Uterus (tissue), 4 donors: ENCODE measurements around the gene MINDY3. TPM values are rescaled to one million over a fixed set of nuclear protein-coding genes. Genes with fewer than 3 reads are reported as not detected.

Experiments used
- DNase-seq, 2 donors: peaks; one replicate each; pipeline ENCODE4 v3.0.0-alpha.2; 2019 to 2020
- H3K27ac ChIP-seq, 2 donors: fragments of 200-600 bp; sonication (generic); 1 replicate in 1 of 2; 2 replicates in 1 of 2; pipeline ENCODE4 v1.5.1; 2016 to 2018
- H3K27me3 ChIP-seq, 2 donors: fragments of 200-600 bp; sonication (generic); one replicate each; pipeline ENCODE4 v1.5.1; 2018 to 2019; ENCODE audit warnings: control low read depth in 1 of 2
- H3K36me3 ChIP-seq, 2 donors: fragments of 200-600 bp; sonication (generic); one replicate each; pipeline ENCODE4 v1.5.1; 2019; ENCODE audit warnings: control low read depth in 1 of 2
- H3K4me1 ChIP-seq, 2 donors: fragments of 200-600 bp; sonication (generic); one replicate each; pipeline ENCODE4 v1.5.1; 2018 to 2019; ENCODE audit warnings: control low read depth in 1 of 2
- H3K4me3 ChIP-seq, 2 donors: fragments of 200-600 bp; sonication (generic); 1 replicate in 1 of 2; 2 replicates in 1 of 2; pipeline ENCODE4 v1.5.1; 2018 to 2019; ENCODE audit warnings: mild to moderate bottlenecking in 1 of 2
- H3K9me3 ChIP-seq, 2 donors: fragments of 200-600 bp; sonication (generic); one replicate each; pipeline ENCODE4 v1.5.1; 2019; ENCODE audit warnings: control low read depth in 1 of 2
- POLR2A ChIP-seq, 2 donors: fragments of 450-650 bp; IDR thresholded peaks; one replicate each; pipeline ENCODE4 v1.6.1; 2016; ENCODE audit warnings: antibody characterized with exemption in 2 of 2, mild to moderate bottlenecking in 1 of 2, moderate library complexity in 1 of 2
- intact Hi-C: fragments of 100-400 bp; cut with DNase I; formaldehyde crosslinking; loops from one replicate; pipeline ENCODE4 v1.15.1; 2023; ENCODE audit warnings: low total_unique reads
- total RNA-seq, 4 donors: library from RNA; depleted of rRNA in 3 of 4; stranded (reverse); fragments of >200 nt in 3 of 4; gene quantifications; one replicate each; pipeline versions ENCODE4 v1.1.0 to v1.2.4, GENCODE V29; 2014 to 2023
- TF ChIP-seq, protein P1 (sequence below), 4 experiments: fragments of 200-600 bp in 2 of 4; fragments of 450-650 bp in 2 of 4; sonication (generic) in 2 of 4; IDR thresholded peaks; one replicate each; pipeline ENCODE4 v1.5.1; 2016 to 2019; ENCODE audit warnings: antibody characterized with exemption in 4 of 4, mild to moderate bottlenecking in 2 of 4, moderate library complexity in 1 of 4
- donor health status: DM: yes; HTN: yes; CAD: no.

The MINDY3 gene
- total RNA-seq, 4 donors from 2014 or later: 20.9 to 63.5 (median 51.7) TPM

DNA sequence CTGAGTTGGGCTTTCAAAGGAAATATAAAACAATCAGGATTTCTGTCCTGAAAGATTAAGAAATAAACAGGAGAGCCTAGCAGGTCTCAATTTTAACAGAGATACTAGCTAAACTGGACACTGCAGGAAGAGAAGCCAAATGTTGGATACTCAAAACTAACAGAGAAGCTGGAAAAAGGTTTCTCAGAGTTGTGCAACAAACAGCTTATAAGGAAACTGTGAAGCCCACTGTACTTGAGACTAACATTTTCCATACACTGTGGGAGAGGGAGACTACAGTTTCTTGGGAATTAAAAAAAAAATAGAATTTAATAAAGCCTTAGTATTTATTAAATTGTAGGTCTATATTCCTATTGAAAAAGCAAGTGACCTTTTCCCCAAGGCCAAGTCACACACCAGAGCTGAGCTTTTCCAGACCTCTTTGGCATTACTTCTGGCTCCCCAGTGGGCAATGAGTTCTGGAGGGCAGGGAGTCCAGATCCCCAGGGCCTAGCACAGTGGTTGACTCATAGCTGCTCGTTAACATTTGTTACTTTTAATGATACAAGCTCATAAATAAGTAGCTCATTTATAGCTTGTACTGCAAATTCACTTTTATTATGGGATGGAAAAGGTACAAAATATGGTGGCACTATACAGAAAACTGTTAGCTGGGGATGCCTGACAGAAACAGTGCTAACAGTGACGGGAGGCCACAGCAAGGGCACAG, 68.3 kb downstream of the MINDY3 start:
- DNase-seq: peak; percentile 42 to 44
- no peaks in the 10 kb centered on the region for H3K36me3 ChIP-seq
- peak overlapping the region; percentile 64 to 76 for H3K27ac ChIP-seq
- intact Hi-C loops: no loop called here
- H3K9me3 ChIP-seq: no peaks in the 10 kb centered on the region
- peaks cover 0 to 14% of the 10 kb centered on the region in 2 donors for H3K4me1 ChIP-seq
- no peak overlapping the region for H3K4me3 ChIP-seq
- TF ChIP-seq POLR2A (IDR thresholded peaks at IDR 0.05): no peak
- TF ChIP-seq, protein P1, sequence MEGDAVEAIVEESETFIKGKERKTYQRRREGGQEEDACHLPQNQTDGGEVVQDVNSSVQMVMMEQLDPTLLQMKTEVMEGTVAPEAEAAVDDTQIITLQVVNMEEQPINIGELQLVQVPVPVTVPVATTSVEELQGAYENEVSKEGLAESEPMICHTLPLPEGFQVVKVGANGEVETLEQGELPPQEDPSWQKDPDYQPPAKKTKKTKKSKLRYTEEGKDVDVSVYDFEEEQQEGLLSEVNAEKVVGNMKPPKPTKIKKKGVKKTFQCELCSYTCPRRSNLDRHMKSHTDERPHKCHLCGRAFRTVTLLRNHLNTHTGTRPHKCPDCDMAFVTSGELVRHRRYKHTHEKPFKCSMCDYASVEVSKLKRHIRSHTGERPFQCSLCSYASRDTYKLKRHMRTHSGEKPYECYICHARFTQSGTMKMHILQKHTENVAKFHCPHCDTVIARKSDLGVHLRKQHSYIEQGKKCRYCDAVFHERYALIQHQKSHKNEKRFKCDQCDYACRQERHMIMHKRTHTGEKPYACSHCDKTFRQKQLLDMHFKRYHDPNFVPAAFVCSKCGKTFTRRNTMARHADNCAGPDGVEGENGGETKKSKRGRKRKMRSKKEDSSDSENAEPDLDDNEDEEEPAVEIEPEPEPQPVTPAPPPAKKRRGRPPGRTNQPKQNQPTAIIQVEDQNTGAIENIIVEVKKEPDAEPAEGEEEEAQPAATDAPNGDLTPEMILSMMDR (IDR thresholded peaks at IDR 0.05): no peak
- no peaks in the 10 kb centered on the region for H3K27me3 ChIP-seq

DNA sequence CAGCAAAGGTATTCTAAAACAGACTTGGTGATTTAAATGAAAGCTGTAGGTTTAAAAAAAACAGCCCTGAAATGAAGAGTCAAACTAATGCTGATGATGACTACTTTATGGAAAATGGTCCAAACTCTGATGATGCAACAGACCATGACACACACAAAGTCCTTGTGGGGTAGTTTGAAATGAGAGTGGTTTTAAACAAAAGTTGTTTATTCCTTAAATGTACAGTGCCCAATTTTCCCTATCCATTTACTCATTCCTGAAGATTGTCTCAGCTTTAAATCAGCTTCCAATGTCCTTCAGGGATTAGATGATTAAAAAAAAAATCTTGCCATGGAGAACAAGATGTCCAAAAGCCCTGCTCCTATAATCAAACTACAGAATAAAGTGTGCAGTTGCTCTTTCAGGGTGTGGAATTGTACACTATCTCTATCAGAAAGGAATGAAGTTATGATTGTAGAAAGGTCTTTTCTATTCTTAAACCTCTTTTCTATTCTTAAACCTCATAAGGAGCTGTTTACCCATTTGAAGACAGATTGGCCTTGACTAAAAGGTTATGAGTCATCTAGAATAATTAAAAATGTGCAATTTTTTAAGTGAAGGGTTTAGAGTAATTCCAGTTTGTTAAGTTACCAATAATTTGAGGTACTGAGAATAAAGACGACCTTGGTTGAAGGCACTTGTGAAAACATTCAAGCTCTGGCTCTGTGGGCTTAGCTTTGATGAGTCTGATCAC, 70.3 kb downstream of the MINDY3 start:
- intact Hi-C loops: no loop called here
- Histone ChIP-seq H3K27ac (peak overlapping the region; percentile 64 to 76), H3K27me3 (no peaks in the 10 kb centered on the region), H3K9me3 (no peaks in the 10 kb centered on the region), H3K4me3 (no peak overlapping the region), H3K4me1 (peaks cover 0 to 18% of the 10 kb centered on the region in 2 donors), H3K36me3 (no peaks in the 10 kb centered on the region)
- peak in 1 of 2 donors; percentile 25 for DNase-seq
- TF ChIP-seq, protein P1 (IDR thresholded peaks at IDR 0.05): no peak
- no peak for TF ChIP-seq POLR2A (IDR thresholded peaks at IDR 0.05)

DNA sequence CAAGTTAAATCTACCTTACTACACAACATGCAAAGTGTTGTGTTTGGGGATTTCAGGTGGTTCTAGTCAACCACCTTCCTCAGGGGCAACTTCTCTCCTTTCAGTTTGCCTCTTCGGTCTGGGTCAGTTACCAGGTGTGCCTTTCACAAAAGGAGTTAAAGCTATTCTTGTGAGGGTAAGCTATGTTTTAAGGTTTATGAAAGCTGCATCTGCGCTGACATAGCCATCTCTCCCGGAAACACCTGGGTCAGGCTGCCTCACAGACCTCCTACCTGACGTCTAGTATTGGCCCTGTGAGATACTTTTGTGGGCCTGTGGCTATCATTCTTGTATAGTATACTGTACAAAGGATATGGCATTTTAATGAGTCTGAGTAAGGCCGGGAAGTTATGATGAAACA, 72.9 kb downstream of the MINDY3 start:
- H3K9me3 ChIP-seq: no peaks in the 10 kb centered on the region
- H3K4me3 ChIP-seq: no peak overlapping the region
- peaks cover 0 to 18% of the 10 kb centered on the region in 2 donors for H3K4me1 ChIP-seq
- no peak for DNase-seq
- TF ChIP-seq, protein P1 (IDR thresholded peaks at IDR 0.05): no peak
- TF ChIP-seq POLR2A (IDR thresholded peaks at IDR 0.05): no peak
- peak overlapping the region; percentile 16 to 41 for H3K27ac ChIP-seq
- H3K36me3 ChIP-seq: no peaks in the 10 kb centered on the region
- intact Hi-C loops: no loop called here
- no peaks in the 10 kb centered on the region for H3K27me3 ChIP-seq

DNA sequence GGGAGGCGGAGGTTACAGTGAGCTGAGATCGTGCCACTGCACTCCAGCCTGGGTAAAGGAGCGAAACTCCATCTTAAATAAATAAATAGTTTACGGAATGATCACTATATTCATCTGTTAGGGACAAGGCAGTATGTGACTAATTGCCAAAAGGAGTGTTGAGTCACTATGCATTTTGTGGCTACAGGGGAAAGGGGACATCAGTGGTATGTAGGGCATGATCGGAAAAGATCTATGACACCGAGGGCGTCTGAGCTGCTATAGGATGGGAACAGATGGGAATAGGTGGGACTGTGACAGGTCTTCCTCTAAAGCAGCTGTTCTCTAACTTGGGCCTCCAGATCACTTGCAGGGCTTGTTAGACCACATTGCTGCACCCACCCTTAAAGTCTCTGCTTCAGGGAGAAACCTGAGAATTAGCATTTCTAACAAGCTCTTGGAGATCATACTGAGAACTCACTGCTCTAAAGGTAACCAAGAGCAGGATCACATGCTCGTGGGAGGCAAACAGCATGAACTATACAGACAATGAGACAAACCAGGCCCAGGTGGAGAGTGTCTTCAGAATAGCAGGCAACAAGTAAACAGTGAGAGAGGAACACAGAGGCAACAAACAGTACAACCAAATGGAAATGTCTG, 75.5 kb downstream of the MINDY3 start:
- peaks cover 0 to 4% of the 10 kb centered on the region in 2 donors for H3K4me1 ChIP-seq
- DNase-seq: no peak

More for the DNA sequence above, 75.5 kb downstream of the MINDY3 start:
- Histone ChIP-seq H3K36me3 (no peaks in the 10 kb centered on the region), H3K9me3 (no peaks in the 10 kb centered on the region), H3K27ac (no peak overlapping the region), H3K4me3 (no peak overlapping the region), H3K27me3 (no peaks in the 10 kb centered on the region)
- TF ChIP-seq POLR2A (IDR thresholded peaks at IDR 0.05): no peak
- TF ChIP-seq, protein P1 (IDR thresholded peaks at IDR 0.05): no peak
- intact Hi-C loops: no loop called here
